ENCODE measurements around the gene SRPK2. TPM values are rescaled to one million over a fixed set of nuclear protein-coding genes. Genes with fewer than 3 reads are reported as not detected.

SRPK2 gene
- total and polyA plus RNA-seq, 9 donors, result 28.4 to 45.1 (median 34.8) TPM

DNA sequence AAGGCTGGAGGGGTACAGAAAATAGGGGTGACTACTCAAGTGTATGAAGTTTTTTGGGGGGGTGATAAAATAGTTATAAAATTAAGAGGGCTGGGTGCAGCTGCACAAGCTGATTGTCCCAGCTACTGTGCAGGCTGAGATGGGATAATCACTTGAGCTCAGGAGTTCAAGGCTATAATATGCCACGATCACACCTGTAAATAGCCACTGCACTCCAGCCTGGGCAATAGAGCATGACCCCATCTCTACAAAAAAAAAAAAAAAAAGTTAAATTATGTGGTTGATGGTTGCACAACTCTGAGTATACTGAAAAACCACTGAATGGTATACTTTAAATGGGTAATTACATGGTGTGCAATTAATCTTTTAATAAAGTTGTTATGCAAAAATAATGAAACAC is 172.9 kb downstream of the SRPK2 start:
- Histone ChIP-seq H3K9me3 (replicated peaks; ENCODE audit: control insufficient read depth, low read depth, low read length) (peaks cover 2% of the 10 kb centered on the region), H3K27ac (ENCODE audit: low read length) (no peak overlapping the region), H3K36me3 (ENCODE audit: control insufficient read depth, insufficient read depth, low read length) (no peaks in the 10 kb centered on the region), H3K27me3 (ENCODE audit: control insufficient read depth, insufficient read depth, low read length) (no peaks in the 10 kb centered on the region), H3K4me3 (ENCODE audit: low read length) (no peak overlapping the region), H3K4me1 (ENCODE audit: control insufficient read depth, insufficient read depth, low read length) (peaks cover 1% of the 10 kb centered on the region)
- DNase-seq, result no peak
- WGBS (ENCODE audit: insufficient coverage), result no CpG with 5 or more reads among the region's 1 CpG

GRCh38 chr7:105215182-105215581 is 173.5 kb downstream of the SRPK2 start:
- H3K27me3 ChIP-seq (ENCODE audit: control insufficient read depth, insufficient read depth, low read length), result no peaks in the 10 kb centered on the region
- DNase-seq, result no peak
- H3K4me1 ChIP-seq (ENCODE audit: control insufficient read depth, insufficient read depth, low read length), result peaks cover 5% of the 10 kb centered on the region
- WGBS (ENCODE audit: insufficient coverage), result no CpG with 5 or more reads among the region's 4 CpGs
- H3K4me3 ChIP-seq (ENCODE audit: low read length), result no peak overlapping the region
- H3K27ac ChIP-seq (ENCODE audit: low read length), result no peak overlapping the region
- H3K9me3 ChIP-seq (replicated peaks; ENCODE audit: control insufficient read depth, low read depth, low read length), result peaks cover 2% of the 10 kb centered on the region
- H3K36me3 ChIP-seq (ENCODE audit: control insufficient read depth, insufficient read depth, low read length), result no peaks in the 10 kb centered on the region

GRCh38 chr7:105213611-105214010 is 175.1 kb downstream of the SRPK2 start:
- no peak overlapping the region for H3K27ac ChIP-seq (ENCODE audit: low read length)
- DNase-seq, result no peak

DNA sequence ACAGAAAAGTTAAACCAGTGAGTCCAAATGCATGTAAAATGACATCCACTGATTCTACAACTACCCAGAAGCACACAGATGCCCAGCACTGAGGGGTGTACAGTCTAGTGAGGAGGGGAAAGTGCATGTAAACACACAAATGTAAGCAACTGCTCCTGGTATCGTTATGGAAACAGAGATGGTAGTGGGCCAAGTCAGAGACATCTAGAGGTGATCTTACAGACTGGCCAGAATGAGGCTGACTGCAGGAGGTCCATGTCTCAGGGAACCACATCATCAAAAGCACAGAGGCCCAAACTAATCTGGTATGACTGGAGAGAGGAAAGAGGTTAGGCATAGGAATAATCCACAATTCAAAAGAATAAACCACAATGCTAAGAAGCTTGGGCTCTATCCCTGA is 176.5 kb downstream of the SRPK2 start:
- Histone ChIP-seq H3K4me1 (ENCODE audit: control insufficient read depth, insufficient read depth, low read length) (peaks cover 7% of the 10 kb centered on the region), H3K27me3 (ENCODE audit: control insufficient read depth, insufficient read depth, low read length) (no peaks in the 10 kb centered on the region), H3K36me3 (ENCODE audit: control insufficient read depth, insufficient read depth, low read length) (no peaks in the 10 kb centered on the region), H3K4me3 (ENCODE audit: low read length) (no peak overlapping the region), H3K27ac (ENCODE audit: low read length) (no peak overlapping the region), H3K9me3 (replicated peaks; ENCODE audit: control insufficient read depth, low read depth, low read length) (peaks cover 2% of the 10 kb centered on the region)
- 86% methylated on average over 1 of the region's 1 CpG for WGBS (ENCODE audit: insufficient coverage)
- DNase-seq, result no peak

More at GRCh38 chr7:105213611-105214010, 175.1 kb downstream of the SRPK2 start:
- H3K36me3 ChIP-seq (ENCODE audit: control insufficient read depth, insufficient read depth, low read length), result no peaks in the 10 kb centered on the region
- no peaks in the 10 kb centered on the region for H3K27me3 ChIP-seq (ENCODE audit: control insufficient read depth, insufficient read depth, low read length)
- no peak overlapping the region for H3K4me3 ChIP-seq (ENCODE audit: low read length)
- peaks cover 7% of the 10 kb centered on the region for H3K4me1 ChIP-seq (ENCODE audit: control insufficient read depth, insufficient read depth, low read length)
- no CpG with 5 or more reads among the region's 2 CpGs for WGBS (ENCODE audit: insufficient coverage)
- H3K9me3 ChIP-seq (replicated peaks; ENCODE audit: control insufficient read depth, low read depth, low read length), result peaks cover 2% of the 10 kb centered on the region

- peak; percentile 49 for DNase-seq
These were observed 178.0 kb downstream of the SRPK2 start for GRCh38 chr7:105210721-105211205.

DNA sequence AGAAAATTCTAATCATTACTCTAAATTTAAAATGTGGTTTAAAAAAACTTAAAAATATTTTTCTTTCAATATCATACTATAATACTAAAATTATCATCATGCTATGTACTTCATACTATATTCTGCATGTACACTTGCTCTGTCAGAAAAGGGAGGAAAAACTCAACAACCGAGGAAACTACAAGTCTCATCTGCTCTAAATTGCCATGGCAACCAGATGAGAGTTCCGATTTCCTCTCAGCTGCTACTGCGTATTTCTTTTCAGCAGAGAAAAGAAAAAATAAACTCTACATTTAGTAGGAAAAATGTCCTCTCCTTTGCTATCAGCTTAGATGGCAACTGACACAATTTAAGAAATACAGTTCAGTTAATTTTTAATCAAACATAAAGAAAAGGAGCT is 178.9 kb downstream of the SRPK2 start:
- H3K36me3 ChIP-seq (ENCODE audit: control insufficient read depth, insufficient read depth, low read length), result no peaks in the 10 kb centered on the region
- no peak overlapping the region for H3K27ac ChIP-seq (ENCODE audit: low read length)
- no peak overlapping the region for H3K4me3 ChIP-seq (ENCODE audit: low read length)
- WGBS (ENCODE audit: insufficient coverage), result no CpG with 5 or more reads among the region's 3 CpGs
- peaks cover 7% of the 10 kb centered on the region for H3K4me1 ChIP-seq (ENCODE audit: control insufficient read depth, insufficient read depth, low read length)
- DNase-seq, result peak; percentile 78
- H3K27me3 ChIP-seq (ENCODE audit: control insufficient read depth, insufficient read depth, low read length), result no peaks in the 10 kb centered on the region
- peaks cover 2% of the 10 kb centered on the region for H3K9me3 ChIP-seq (replicated peaks; ENCODE audit: control insufficient read depth, low read depth, low read length)

More at GRCh38 chr7:105210721-105211205, 178.0 kb downstream of the SRPK2 start:
- H3K4me3 ChIP-seq (ENCODE audit: low read length), result no peak overlapping the region
- peaks cover 2% of the 10 kb centered on the region for H3K9me3 ChIP-seq (replicated peaks; ENCODE audit: control insufficient read depth, low read depth, low read length)
- H3K36me3 ChIP-seq (ENCODE audit: control insufficient read depth, insufficient read depth, low read length), result no peaks in the 10 kb centered on the region
- H3K27ac ChIP-seq (ENCODE audit: low read length), result peak overlapping the region; percentile 49
- WGBS (ENCODE audit: insufficient coverage), result 41% methylated on average over 2 of the region's 5 CpGs
- no peaks in the 10 kb centered on the region for H3K27me3 ChIP-seq (ENCODE audit: control insufficient read depth, insufficient read depth, low read length)
- H3K4me1 ChIP-seq (ENCODE audit: control insufficient read depth, insufficient read depth, low read length), result peaks cover 7% of the 10 kb centered on the region

DNA sequence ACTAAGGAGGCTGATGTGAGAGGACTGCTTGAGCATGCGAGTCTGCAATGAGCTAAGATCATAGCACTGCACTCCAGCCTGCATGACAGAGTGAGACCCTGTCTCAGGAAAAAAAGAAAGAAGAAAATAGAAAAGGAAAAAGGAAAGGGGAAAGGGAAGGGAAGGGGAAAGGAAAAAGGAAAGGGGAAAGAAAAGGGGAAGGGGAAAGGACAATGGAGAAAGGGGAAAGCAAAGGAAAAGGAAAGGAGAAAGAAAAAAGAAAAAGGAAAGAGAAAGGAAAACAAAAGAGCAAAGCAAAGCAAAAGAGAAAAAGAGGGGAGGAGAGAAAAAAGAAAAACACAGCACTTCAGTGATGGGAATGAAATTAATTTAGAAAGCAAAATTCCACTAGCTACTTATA is 179.3 kb downstream of the SRPK2 start:
- H3K36me3 ChIP-seq (ENCODE audit: control insufficient read depth, insufficient read depth, low read length), result no peaks in the 10 kb centered on the region
- no peaks in the 10 kb centered on the region for H3K27me3 ChIP-seq (ENCODE audit: control insufficient read depth, insufficient read depth, low read length)
- peaks cover 7% of the 10 kb centered on the region for H3K4me1 ChIP-seq (ENCODE audit: control insufficient read depth, insufficient read depth, low read length)
- H3K9me3 ChIP-seq (replicated peaks; ENCODE audit: control insufficient read depth, low read depth, low read length), result peaks cover 2% of the 10 kb centered on the region
- no peak overlapping the region for H3K4me3 ChIP-seq (ENCODE audit: low read length)
- DNase-seq, result no peak
- no CpG with 5 or more reads among the region's 1 CpG for WGBS (ENCODE audit: insufficient coverage)
- no peak overlapping the region for H3K27ac ChIP-seq (ENCODE audit: low read length)

- DNase-seq, result no peak
- Histone ChIP-seq H3K27ac (ENCODE audit: low read length) (no peak overlapping the region), H3K27me3 (ENCODE audit: control insufficient read depth, insufficient read depth, low read length) (no peaks in the 10 kb centered on the region), H3K36me3 (ENCODE audit: control insufficient read depth, insufficient read depth, low read length) (peaks cover 3% of the 10 kb centered on the region), H3K4me1 (ENCODE audit: control insufficient read depth, insufficient read depth, low read length) (peaks cover 7% of the 10 kb centered on the region), H3K4me3 (ENCODE audit: low read length) (no peak overlapping the region), H3K9me3 (replicated peaks; ENCODE audit: control insufficient read depth, low read depth, low read length) (peaks cover 2% of the 10 kb centered on the region)
- 100% methylated on average over 1 of the region's 2 CpGs for WGBS (ENCODE audit: insufficient coverage)
These were observed 181.7 kb downstream of the SRPK2 start for GRCh38 chr7:105206985-105207384.

- Histone ChIP-seq H3K9me3 (replicated peaks; ENCODE audit: control insufficient read depth, low read depth, low read length) (no peaks in the 10 kb centered on the region), H3K4me3 (ENCODE audit: low read length) (no peak overlapping the region), H3K36me3 (ENCODE audit: control insufficient read depth, insufficient read depth, low read length) (peaks cover 7% of the 10 kb centered on the region), H3K27me3 (ENCODE audit: control insufficient read depth, insufficient read depth, low read length) (no peaks in the 10 kb centered on the region), H3K27ac (ENCODE audit: low read length) (no peak overlapping the region), H3K4me1 (ENCODE audit: control insufficient read depth, insufficient read depth, low read length) (peaks cover 4% of the 10 kb centered on the region)
- WGBS (ENCODE audit: insufficient coverage), result 80% methylated on average over 1 of the region's 7 CpGs
- no peak for DNase-seq
These were observed 183.0 kb downstream of the SRPK2 start for GRCh38 chr7:105205592-105206237.

- WGBS (ENCODE audit: insufficient coverage), result 100% methylated on average over 1 of the region's 2 CpGs
- peaks cover 1% of the 10 kb centered on the region for H3K4me1 ChIP-seq (ENCODE audit: control insufficient read depth, insufficient read depth, low read length)
- no peaks in the 10 kb centered on the region for H3K9me3 ChIP-seq (replicated peaks; ENCODE audit: control insufficient read depth, low read depth, low read length)
- no peak overlapping the region for H3K4me3 ChIP-seq (ENCODE audit: low read length)
- H3K27me3 ChIP-seq (ENCODE audit: control insufficient read depth, insufficient read depth, low read length), result no peaks in the 10 kb centered on the region
- no peak for DNase-seq
- peaks cover 10% of the 10 kb centered on the region for H3K36me3 ChIP-seq (ENCODE audit: control insufficient read depth, insufficient read depth, low read length)
- no peak overlapping the region for H3K27ac ChIP-seq (ENCODE audit: low read length)
These were observed 183.8 kb downstream of the SRPK2 start for GRCh38 chr7:105204953-105205352.

Measured in muscle of leg (tissue), 11 donors.